ENCODE data around the gene SLC35D1.
A peak's percentile ranks its signal among the peaks of the same experiment; 100 is the strongest.

SLC35D1 gene

DNA sequence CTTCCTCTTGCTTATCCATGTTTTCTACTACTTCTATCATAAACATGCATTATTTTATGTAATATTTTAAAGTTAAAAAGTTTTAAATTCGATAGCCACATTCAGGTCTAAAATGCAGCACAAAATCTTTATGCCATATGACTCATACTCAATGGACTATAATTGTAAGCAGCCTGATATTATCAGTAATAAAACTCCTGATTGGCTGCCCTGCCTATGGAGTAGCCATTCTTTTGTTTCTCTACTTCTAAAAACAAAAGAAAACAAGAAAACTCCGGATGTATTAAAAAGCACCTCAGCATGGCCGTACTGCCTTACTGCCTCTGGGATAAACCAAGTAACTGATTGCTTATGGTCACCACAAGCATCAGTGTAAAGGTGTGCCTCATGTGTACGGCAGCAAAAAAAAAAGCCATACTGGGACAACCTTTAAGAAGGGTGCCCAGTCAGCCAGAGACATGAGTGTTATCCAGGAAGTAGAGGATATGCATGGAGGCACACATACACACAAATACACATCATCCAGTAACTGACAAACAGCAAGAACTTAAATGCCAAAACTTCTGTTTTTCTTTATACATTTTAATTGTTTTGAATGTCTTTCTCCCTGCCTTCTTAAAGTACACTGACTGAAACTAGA, 9.2 kb downstream of the SLC35D1 start:
- DNase-seq (ENCODE audit: low spot score): no peak

DNA sequence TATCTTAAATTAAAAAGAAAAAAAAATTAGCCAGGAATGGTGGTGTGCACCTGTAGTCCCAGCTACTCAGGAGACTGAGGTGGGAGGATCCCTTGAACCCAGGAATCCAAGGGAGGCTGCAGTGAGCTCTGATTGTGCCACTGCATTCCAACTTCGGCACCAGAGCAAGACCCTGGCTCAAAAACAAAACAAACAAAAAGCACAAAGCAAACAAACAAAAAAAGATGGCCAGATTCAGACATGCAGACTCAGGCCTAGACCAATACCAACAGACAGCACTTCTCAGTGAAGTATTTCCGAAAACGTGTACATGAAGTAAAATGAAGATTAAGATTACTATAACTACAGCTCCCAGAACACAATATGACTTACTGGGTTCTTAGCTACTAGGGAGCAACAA, 10.6 kb downstream of the SLC35D1 start:
- DNase-seq (ENCODE audit: low spot score): no peak

DNA sequence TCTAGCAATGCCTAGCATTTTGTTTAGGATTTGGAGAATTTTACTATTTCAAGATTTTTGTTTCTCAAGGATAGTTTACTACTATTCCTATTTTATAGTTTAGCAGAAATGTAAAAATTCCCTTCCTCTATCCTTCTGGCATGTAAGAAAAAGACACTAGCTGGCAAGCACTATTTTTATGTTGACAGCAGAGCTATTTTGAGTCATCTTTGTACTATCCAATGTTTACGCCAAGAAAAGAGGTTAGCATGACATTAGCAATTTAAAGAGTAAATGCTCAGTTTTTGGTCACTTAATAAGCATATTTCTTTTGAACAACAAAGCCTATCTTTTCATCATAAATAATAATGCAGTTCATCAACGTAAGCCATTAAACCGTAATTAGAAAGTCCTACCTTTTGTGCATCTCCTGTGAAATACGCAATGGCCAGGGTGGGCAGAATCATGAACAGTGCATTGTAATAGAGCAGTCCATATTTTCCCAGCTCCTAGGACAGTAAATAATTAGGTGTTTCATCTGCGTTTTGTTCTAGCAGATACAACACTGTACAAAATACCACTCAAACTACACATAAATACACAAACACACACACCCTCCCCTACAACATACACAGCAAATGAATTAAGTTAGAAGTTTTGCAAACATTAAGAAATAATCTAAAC, 12.0 kb downstream of the SLC35D1 start:
- no peak for DNase-seq (ENCODE audit: low spot score)

DNA sequence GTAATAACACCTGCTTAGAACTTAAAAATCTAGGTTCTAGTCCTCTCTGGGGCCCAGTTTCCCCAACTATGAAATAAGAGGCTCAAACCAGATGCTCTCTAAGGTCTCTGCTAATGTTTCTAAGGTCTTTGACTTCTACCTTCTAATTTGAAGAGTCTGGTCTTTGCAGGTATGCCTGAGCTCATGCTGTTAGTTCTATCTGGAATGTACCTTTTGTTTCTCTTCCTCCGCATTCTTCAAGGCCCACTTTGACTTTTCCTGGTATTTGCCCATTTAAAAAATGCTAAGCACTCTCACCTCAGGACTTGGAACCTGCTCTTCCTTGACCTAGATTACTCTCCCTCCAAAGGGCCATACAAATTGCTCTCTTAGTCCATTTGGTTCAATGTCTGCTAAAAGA, 13.5 kb downstream of the SLC35D1 start:
- no peak for DNase-seq (ENCODE audit: low spot score)

GRCh38 chr1:67031859-67032247, 22.1 kb downstream of the SLC35D1 start:
- no peak for DNase-seq (ENCODE audit: low spot score)

DNA sequence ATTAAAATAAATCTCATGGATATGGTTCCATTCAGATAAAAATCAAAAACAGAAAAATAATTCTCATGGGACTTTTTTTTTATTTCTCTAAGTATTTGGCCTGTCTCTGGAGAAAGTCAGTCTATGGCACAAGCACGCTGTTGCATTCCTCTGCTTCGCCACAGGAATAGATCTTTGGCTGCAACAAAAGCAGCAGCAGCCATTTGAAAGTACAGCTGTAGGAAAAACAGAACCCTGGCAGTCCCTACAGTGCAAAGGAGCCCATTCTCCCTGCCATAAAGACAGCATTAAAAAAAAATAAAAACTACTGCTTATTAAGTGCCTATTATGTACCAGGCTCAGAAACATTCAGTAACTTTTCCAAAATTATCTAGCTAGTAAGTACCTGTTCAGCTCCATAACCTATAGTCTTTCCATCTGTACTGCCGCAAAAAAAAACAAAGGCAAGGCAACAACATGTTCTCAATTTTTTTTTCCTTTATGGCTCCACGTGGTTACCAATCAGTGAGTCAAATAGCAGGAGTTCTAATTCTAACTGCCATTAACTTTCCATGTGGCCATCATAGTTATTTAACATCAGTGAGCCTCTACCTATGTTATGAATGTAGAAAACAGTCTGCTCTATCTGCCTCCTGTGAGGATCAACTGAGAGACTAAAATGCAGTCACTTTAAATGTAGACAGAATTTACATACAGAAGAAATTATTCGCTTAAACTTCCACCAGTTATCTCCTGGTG, 22.7 kb downstream of the SLC35D1 start:
- DNase-seq (ENCODE audit: low spot score): no peak

DNA sequence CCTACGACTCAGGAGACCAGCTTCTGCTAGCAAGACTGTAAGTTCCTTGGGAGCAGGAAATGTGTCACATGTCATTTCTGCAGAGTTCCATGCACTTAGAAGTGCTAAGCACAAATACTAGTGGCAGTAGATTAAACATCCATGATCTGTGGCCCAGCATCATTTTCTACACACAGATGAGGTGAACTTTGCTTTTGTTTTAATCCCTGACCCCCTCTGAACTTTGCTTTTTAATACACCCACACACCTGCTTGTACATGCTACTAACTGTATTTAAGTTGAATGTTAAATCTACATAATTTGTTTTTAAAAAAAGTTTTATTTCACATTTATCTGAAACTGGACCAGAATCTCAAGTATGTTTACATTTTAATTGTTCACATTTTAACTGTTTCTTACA, 24.5 kb downstream of the SLC35D1 start:
- DNase-seq (ENCODE audit: low spot score): no peak

- DNase-seq (ENCODE audit: low spot score): no peak
Observed at GRCh38 chr1:67020765-67021164, 33.2 kb downstream of the SLC35D1 start.

GRCh38 chr1:67020304-67020703, 33.6 kb downstream of the SLC35D1 start:
- DNase-seq (ENCODE audit: low spot score): no peak

DNA sequence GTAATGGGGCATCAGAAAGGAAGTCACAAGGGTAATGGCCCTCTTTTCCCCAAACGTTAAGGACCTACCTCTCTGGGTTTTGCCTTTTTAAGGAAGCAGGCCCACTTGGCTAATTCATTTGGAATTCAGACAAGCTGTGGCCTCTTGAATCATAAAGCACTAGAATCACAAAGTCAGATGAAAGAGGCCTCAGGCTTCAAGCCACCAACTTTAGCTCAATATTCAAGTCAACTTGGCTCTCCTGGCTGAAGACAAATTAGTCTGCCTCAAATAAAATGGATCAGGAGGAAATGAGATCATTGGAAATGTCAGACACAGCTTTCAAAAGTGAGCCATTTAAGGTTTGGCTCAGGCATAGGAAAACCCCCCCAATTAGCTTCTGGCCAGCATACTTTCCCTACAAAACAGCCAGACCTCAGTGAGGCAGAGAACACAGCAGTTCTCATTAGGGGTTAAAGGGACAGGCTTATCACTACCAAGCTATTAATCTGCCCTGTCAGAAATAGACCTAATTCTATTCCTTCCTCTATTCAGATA, 34.3 kb downstream of the SLC35D1 start:
- DNase-seq (ENCODE audit: low spot score): no peak

DNA sequence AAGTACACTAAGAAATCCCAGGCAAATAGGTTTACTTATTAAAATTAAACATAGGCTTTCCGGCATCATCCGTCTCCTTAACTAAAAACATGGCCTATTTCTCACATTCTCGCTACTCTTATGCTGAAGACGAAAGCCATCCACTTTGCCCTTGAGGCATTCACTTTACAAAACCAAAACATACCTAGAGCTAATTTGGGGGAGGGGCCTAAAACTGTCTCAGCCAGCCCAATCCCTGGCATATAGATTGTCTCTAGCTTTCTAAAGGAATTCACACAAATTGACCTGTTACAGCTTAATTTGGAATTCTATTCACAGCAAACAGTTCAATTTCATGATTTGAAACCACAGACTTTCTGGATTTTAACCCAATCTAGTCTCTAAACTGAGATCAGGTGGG, 34.8 kb downstream of the SLC35D1 start:
- no peak for DNase-seq (ENCODE audit: low spot score)

DNA sequence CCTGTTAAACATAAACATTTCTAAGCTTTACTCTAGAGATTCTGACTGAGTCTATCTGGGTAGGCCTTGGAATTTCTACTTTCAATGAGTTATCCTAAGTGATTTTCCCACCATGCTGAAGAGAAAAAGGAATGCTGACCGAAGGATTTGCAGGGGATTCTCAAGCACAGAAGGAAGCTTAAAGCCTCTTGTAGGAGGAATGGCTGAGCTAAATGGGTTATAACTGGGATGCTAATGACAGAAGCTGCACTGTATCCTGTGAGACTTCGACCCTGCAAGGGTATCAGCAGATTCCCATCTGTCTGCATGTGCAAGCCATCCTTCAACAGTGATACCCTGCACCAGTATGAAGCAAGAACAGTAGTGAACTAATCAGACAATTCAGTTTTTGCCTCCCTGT, 35.4 kb downstream of the SLC35D1 start:
- no peak for DNase-seq (ENCODE audit: low spot score)

GRCh38 chr1:67013573-67013972, 40.4 kb downstream of the SLC35D1 start:
- DNase-seq (ENCODE audit: low spot score): peak; percentile 19

DNA sequence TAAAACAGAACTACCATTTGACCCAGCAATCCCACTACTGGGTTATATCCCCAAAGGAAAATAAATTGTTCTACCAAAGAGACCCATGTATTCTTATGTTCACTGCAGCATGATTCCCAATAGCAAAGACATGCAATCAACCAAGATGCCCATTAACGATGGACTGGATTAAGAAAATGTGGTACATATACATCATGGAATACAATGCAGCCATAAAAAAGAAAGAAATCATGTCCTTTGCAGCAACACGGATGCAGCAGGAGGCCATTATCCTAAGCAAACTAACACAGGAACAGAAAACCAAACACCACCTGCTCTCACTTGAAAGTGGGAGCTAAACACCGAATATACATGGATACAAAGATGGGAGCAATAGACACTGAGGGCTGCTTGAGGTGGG, 44.2 kb downstream of the SLC35D1 start:
- DNase-seq (ENCODE audit: low spot score): no peak

DNA sequence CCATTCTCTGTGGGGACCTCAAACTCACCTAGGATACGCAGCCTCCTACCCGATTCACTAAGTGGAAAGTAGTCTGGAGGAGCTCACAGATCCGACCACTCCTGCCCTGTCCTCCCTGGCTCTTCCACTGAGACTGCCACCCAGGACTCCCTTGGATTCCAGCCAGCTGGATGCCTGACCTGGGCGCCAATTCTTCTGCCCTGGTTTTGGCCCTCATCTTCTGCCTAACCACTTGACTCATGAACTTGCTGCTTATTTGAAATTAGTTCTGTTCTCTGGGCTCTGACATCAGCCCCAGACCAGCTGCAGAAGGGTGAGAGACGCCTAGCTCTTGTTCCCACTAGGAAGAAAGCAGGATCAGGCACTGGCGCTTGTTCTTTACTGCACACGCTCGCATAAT, 48.9 kb downstream of the SLC35D1 start:
- DNase-seq (ENCODE audit: low spot score): no peak

DNA sequence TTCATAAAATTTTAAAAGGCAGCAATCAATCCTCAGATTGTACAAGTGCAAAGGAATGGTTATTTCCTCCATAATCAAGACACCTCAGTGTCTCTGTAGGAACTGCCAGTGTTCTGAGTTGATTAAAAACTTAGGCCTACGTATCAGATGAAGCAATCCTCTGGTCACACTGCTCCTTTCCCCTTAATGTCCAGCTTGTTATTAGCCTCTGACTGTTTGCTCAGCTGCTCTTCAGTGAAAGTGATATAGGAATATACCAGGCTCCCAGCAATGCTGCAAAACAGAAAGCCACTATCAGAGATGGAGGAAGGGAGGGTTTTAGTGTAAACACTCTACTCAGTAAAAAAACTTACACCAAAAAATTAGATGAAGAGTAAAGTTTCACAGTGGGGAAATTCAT, 49.8 kb downstream of the SLC35D1 start:
- no peak for DNase-seq (ENCODE audit: low spot score)

DNA sequence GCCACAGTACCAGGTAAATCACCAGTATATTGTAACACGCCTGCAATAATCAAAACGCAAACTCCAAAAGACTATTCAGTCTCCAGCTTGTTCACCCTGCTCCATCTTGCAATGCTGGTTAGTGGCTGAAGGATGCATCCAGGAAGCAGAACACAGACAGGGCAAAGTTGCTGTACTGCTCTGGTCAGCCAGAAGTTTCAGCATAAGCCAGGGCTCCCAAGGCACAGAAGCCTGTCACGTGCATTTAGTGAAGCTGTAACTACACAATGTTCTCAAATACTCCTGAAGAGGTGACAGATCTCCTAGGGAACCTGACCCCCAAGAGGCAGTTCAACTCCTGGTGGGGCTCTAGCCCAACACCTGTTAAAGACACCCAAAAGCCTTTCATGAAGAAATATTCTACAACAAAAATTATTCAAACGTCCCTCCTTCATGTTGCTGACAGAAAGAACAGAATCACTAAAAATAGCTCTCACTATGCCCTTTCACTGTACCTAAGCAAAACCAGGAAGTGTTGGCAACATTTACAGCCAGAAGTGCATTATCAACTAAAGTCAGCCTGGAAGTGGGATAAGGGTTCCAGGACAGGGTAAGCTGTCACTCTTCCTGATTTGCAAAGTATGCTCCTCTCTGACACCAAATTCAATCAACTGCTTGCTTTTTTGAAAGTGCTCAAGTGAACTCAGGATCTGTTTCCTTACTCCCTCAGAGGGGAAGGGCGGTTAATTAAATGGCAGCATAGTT, 52.1 kb downstream of the SLC35D1 start:
- no peak for DNase-seq (ENCODE audit: low spot score)

DNA sequence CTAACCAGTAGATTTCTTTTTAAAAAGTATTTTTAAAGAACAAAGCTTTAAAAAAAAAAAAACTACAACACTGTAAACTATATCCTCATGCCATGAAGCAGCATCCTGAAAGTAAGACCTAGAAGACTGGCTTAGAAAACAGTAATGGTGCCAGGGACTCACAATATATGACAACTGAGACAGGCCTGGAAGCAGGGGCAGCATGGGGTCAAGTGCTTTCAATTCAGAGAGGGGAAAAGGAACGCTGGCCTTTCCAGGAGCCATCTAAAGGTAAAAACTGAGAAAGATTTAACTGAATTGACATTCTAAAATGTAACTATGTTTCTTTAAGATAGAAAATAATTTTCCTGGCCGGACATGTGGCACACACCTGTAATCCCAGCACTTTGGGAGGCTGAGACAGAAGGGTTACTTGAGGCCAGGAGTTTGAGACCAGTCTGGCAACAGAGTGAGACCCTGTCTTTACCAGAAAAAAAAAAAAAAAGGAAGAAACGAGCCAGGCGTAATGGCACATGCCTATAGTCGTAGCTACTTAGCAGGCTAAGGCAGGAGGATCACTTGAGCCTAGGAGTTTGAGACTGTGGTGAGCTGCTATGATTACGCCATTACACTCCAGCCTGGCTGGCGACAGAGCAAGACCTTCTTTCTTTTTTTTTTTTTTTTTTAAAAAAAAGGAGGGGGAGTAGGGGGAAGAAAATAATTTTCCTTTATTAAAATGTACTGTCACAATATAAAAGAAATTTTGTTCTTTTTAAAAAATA, 54.1 kb downstream of the SLC35D1 start:
- no peak for DNase-seq (ENCODE audit: low spot score)

- DNase-seq (ENCODE audit: low spot score): no peak
Observed at GRCh38 chr1:66998972-66999371, 55.0 kb downstream of the SLC35D1 start.

- DNase-seq (ENCODE audit: low spot score): peak; percentile 59
Observed at GRCh38 chr1:66996018-66996682, 57.8 kb downstream of the SLC35D1 start.

DNA sequence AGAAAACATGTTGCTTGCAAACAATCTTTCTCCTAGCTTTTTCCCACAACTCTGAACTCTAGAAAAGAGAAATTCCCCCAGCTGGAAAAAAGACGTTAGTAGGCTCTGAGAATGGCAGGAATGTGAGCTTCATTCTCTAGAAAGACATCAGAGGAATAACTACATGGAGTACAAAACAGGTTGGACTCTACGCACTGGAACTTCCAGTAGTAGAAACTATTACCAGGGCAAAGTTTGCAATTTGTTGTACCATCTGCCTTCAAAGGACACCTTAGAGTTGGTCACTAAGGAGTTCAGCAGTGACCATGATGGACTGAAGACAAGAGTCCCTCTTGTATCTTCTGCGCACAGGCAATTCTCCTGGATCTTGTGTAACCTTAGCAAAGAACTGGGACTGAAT, 60.9 kb downstream of the SLC35D1 start:
- DNase-seq (ENCODE audit: low spot score): no peak
